GM21619 (cell line): ENCODE data around the gene ACOT7.

Source experiments
- ATAC-seq: cut with Tn5 transposase; IDR thresholded peaks from one replicate; pipeline ENCODE4 v1.9.1; 2021; ENCODE audit not compliant: unreplicated experiment

Gene ACOT7

DNA sequence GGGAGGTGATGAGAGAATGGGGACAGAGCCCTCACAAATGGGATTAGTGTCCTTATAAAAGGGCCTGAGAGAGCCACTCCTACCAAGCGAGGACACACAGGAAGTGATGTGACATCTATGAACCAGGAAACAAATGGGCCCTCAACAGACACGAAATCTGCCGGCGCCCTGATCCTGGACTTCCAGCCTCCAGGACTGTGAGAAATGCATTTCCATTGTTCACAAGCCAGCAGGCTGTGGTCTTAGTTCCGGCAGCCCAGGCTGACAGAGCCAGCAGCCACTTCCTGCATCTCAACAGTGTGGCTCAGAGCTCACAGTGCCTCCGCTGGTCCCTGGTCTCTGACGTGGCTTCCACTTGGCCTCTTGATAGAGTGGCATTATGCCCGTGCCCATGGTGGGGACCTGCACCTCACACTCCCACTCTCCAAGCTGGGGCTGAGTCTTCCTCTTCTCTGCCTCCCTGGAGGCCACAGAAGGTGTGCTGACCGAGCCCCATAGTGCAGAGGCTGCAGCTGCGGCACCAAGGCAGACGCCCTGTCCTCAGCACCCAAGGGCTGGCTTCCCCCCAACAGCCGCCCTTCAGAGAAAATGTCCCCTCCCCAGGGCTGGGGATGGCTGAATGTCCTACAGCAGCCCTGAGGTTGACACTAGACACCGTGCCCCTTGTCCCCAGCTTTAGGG is 44.9 kb downstream of the ACOT7 start:
- no peak for ATAC-seq

DNA sequence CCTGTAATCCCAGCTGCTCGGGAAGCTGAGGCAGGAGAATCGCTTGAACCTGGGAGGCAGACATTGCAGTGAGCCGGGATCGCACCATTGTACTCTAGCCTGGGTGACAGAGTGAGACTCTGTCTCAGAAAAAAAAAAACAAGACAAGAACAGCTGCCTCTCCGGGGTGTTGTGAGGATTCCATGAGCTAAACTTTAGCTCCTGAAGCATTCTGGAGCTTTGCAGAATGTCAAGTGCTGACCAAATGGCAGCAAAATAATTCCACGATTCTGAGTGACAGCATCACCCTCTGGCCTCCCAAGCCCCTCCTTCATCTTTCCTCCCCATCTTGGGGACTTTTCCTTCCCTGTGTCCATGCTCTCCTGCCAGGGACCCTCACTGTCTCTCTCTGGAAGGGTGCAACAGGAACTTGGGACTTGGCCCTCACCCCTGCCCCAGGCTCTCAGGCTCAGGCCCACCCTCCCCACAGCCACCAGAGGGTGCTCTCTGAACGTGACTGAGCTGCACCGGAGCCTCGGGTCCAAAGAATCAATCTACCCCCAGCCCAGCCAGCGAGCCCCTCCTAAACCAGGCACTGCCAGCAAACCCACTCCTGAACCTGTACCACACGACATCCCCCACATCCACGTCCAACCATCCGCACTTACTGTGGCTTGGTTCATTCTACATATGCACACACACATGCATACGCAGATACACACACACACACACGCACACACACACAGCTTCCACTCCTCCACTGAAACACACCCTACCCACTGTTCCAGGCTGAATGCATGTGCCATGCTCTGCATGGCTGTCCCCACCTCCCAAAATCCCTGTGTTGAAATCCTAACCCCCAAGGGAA is 45.7 kb downstream of the ACOT7 start:
- ATAC-seq = no peak

DNA sequence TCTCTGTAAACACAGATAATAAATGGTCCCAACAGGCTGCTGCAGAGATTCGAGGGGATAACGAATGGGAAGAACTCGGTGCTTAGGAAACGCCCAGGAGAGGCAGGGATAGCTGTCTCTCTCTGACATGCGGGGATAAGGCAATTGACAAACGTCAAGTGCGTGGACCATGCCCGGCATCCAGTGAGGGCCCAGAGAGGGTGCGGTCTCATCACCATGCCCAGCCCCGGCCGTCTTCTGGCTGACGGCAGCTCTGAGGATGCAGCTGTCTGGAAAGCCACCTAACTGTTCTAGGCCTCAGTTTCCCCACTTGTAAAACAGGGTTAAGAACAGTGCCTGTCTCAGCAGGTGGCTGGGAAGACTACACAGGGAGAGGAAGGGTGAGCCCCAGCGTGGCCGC is 48.1 kb downstream of the ACOT7 start:
- no peak for ATAC-seq

DNA sequence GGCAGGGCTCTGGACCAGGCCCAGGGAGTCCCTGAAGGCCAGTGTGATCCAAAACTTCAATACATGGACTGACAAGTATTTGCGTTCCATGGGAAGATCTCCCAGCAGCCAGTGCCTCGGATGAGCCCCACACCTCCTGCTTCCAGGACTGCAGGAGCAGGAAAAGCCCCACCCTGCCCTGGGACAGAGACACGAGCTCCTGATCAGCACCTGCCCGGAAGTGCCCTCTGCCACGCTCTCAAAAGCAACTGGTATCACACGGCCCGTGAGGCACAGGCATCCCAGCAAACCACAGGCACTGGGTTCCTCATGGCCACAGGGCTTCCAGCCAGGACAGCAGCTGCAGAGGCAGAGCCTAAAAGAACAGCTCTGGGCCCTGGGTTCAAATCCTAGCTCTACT is 48.6 kb downstream of the ACOT7 start:
- no peak for ATAC-seq

DNA sequence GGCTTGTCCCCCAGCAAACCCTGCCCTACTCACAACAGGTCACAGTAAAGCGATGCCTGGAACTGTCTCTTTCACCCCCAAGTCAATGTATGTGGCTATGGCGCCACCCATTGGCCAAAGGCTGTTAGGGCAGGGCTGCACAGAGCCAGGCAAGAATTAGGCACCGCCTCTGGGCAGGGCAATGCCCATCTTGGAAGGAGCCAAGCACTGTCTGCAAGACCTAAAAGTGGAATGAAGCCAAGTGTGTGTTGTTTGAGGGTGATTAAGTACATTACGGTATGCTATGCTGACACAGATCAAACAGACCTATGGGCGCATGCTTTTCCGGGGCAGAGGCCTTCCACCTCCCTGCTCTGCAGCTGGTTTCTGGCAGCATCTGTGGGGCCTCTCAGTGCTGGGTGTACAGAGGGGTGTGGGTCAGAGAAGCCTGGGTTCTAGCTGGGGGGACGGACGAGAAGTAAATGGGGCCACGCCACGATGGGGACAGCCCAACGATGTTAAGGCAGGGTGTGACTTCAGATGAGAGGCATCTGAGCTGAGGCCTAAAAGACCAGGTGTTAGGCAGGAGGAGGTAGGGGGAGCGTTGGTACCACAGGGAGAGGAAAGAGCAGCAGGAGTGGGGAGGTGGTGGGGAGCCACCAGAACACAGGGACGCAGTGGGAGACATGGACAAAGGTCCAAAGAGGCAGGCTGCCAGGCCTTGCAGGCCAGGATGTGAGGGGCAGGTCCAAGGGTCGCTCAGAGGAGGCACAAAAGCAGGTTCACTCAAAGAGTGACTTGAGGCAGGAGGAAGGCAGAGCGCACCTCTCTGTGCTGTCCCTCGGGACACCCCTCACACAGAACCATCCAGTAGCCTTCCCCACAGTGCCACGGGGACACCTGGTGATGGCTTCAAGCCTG is 49.8 kb downstream of the ACOT7 start:
- ATAC-seq = peak; percentile 62

DNA sequence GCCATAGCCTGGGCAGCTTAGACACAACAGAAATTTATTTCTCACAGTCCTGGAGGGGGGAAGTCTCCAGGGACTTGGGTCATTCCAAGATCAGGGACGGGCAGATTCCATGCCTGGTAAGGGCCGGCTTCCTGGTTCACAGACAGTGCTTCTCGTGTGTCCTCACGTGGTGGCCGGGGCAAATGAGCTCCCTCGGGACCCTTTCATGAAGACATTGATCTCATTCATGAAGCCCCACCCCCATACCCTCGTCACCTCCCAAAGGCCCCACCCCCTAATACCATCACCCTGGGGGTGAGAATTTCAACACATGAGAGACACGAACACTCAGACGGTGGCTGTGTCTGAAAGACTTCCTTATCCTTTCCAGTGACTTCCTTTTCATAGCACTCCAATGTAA is 51.5 kb downstream of the ACOT7 start:
- no peak for ATAC-seq

DNA sequence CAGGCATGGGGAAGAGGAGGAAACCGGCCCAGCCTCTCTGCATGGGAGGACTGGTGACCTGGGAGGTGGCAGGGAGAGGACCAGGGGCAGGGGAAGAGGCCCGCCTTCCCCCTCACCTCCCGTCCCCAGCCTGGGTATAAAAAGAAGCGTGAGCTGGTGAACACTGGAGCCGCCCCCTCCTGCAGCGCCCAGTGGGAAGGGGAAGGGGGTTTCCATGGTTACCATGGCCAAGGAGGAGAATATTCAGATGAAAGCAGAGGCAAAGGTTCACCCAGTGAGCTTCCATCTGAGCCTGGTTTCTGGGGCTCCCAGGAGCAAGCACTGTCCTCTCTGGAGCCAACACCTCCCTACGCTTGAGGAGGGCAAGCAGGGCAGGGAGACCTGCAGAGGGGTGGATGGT is 54.9 kb downstream of the ACOT7 start:
- ATAC-seq = no peak

DNA sequence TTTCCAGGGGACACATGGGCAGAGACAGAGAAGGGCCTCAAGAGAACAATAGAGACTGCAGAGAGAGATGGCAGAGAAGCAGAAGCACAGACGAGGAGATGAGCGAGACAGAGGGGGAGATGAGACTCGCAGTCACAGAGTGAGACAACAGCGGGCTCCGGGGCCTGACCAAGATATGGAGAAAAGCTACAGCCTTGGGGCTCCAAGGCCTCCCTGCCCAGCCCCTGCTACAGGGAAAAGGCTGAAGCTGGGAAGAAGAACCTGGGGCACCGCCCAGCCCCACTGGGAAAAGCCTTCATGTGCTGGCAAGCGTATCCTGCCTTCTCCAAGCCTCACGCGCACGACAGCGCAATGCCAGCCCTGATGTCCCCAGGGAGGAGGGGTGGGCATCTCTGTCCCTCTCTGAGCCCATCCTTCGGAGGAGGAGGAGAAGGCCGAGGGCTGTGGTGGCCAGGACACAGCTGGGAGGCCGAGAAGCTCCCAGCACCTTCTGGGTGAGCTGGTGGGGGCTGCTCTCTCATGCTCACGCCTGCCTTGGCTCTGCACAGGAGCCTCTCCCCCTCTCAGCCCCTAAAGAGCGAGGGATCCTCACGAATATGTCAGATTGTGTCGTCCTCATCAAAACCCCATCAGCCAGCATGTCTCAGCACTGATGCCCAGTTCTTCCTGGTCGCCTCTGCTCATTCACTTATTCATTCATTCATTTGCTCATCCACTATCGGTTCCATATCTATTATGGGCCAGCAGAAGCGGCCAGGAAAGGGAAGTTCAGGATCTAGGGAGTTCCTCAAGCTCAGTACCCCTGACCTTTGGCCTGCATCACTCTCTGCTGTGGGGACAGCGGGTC is 56.6 kb downstream of the ACOT7 start:
- ATAC-seq = no peak

DNA sequence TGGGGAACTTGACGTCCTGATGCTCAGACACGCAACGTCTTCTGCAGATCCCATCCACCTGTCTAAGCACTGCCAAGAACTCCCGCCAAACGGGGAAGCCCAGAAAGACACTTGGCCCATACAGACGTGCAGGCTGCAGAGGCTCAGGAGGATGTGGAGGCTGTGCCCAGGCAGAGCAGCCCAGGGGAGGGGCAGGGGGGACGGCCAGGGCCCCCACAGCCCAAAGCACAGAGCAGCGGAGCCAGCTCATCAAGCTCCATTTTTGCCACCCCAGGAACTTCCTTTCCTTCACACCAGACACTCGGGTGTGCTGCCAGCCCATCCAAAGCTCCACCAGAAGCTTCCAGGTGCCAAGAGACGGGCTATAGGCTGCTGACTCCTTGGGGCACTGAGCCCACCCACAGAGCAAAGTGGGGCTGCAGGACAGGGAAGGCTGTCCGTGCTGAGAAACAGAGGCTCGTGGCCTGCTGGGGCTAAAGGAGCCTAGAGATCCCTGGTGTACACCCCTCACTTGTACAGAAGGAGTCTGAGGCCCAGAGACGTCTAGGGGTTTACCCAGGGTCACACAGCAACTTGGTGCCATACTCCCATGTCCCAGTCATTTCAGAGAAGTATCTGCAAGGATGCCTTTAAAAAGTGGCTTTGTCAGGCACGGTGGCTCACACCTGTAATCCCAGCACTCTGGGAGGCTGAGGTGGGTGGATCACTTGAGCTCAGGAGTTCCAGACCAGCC is 59.1 kb downstream of the ACOT7 start:
- no peak for ATAC-seq

DNA sequence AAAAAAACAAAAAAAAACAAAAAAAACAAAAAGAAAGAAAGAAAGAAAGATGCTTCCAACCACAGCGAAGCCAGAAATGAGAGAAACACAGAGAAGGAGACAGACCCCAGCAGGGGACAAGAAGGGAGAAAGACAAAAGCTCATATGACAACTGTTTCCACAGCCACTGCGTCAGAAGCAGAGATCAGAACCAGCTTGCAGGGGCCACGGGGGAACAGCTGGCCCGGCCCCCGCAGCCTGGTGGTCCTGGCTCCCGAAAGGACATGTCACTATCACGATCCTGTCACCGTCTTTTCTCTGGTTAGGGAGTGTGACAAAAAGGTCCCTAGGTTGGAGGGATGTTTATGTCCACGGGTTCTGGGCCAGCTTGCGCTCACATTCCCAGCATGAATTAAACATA is 60.7 kb downstream of the ACOT7 start:
- no peak for ATAC-seq

DNA sequence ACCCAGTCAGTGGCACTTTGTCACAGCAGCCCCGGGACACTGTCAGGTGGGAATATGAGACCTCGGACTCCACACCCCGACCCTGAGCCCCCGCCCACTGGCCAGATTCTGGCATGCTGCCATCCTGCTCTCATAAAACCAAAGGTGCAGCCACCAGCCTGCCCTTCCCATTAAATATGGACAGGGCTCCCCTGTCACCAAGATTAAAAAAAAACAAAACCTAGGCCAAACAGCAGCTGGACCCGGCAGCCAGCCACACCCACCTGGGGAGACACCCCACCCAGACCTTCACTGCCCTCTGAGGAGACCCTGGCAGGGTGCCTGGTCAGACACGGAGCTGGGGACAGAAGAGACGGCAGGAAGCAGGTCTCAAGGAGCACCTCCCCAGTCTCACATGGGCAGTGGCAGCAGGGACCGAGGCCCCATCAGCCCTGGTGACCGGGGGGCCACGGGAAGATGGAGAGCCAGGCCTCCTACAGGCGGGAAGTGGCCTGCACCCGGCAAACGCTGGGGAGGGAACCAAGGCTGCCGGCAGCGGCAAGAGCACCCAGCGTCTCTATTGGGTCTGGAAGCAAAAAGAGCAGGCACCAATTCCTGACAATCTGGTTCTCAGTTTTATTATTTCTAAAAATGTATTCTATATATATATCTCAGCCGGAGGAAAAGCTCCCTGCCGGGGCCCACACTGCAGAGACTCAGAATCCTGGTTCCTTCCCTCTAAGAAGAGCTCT is 61.9 kb downstream of the ACOT7 start:
- ATAC-seq = no peak

DNA sequence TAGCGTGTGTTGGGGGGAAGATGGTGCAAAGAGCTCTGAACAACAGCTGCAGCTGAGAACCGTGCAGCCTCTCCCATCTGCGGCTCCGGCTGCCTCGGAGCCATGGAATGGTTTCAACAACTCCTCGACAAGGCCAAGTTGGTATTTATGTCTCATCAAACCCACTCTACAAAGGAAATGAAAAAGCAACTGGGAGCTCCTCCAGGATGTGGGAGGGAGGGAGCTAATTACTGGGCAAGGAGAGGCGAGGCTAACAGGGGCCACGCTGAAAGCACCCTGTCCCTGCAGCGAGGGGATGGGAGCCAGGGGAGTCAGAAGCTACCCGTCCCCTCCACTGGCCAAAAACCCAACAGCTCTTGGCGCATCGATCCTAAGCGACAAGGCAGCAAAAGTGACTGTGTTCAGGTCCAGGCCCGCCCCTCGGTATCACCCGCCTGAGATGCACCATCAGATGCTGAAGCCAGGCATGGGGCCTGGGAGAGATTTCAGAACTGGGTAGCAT is 63.1 kb downstream of the ACOT7 start:
- ATAC-seq = no peak

DNA sequence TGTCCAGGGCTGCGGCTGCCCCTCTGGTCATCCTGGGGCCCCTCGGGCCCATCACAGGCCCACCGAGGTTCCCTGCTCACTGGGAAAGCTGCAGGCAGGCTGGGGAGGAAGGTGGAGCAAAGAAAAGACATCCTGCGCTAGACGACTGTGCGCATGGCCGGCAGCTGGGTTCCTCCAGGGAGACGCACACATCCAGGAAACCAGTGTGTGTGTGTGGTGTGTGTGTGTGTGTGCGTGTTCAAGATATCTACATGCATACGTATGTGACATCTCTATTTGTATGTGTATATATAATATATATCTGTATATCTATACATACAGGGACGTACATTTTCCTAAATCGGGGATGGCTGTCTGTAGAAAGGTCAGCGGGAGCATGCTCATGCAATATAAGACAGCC is 63.7 kb downstream of the ACOT7 start:
- ATAC-seq = no peak

DNA sequence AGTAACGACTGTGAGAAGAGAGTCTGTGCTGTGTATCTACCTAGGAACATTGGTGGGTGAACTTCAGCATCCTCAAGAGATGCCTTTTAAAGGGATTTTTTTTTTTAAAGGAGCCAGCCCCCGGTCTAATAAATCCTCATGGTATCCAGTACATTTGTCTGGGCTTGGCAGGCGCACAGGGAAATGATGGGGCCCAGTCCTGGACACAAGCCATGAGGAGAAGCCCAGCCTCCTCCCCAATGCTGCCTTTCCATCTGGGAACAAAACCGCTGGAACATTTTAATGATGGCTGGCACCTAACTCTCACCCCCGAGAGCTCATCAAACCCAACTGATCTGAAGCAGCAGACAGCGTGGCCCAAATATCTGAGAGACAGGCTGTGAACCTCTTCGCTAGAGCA is 64.2 kb downstream of the ACOT7 start:
- ATAC-seq = no peak

DNA sequence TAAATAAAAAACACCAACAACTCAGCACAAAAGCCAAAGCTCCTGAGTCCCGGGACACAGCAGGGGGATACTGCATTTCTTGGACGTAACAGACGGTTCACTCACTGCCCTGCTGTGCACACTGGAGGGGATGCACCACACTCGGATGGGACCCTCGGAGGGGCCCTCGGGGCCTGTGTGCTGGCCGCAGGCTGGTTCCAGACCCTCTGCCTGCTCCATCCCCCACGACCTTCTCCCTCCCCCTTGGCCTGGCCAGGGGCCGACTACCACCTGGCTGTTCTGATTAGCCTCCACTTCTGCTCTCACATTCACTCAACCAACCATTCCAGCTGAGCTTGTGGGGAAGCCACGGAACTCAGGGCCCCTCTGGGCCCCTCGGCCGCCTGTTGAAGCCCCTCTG is 64.9 kb downstream of the ACOT7 start:
- ATAC-seq = no peak

DNA sequence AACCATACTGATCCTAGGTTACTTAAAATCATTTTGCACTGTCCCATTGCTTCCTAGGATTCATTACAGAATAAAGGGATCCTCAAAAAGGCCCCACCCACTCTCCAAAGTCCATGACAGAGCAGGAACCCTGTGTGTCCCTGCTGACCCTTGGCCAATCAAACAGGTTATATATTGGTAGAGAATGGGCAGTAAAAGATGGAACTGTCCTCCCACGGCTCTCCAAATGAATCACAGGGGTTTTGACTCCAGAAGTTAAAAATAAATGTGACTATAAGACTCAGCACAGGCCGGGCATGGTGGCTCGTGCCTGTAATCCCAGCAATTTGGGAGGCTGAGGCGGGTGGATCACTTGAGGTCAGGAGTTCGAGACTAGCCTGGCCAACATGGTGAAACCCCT is 65.5 kb downstream of the ACOT7 start:
- no peak for ATAC-seq

DNA sequence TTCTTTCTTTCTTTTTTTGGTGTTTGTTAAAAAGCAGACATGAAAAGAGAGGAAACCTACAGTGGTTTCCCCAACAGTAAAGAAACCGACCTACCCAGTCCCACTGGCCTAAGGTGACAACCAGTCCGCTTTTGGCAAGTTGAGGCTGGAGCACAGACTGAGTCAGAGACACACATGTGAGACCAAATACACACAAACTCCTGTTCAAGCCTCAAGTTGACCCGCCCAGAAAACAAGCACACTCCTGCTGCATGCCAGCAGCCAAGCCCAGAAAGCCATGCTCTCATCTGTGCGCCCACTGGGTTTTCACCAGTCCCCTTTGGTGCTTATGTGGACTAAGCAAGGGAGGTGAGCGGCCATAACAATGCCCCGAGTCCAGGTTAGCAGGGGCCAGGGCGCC is 68.1 kb downstream of the ACOT7 start:
- no peak for ATAC-seq

DNA sequence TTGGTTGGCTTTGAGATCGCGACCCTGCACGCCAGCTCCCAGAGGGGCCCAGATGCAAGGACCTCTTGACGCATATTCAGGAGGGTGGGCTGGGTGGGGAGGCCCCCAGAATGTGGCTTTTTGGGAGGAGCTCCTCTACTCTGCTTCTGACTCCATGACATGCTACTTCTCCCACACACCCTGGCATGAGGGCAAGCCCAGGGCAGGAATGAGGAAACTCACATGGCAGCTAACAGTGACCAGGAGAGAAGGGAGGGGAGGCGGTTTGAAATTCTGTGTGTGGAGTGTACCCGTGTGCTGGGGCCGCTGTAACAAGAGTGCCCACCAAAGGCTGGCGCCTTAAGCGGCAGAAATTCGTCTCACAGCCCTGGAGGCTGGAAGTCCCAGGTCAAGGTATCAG is 71.4 kb downstream of the ACOT7 start:
- no peak for ATAC-seq

DNA sequence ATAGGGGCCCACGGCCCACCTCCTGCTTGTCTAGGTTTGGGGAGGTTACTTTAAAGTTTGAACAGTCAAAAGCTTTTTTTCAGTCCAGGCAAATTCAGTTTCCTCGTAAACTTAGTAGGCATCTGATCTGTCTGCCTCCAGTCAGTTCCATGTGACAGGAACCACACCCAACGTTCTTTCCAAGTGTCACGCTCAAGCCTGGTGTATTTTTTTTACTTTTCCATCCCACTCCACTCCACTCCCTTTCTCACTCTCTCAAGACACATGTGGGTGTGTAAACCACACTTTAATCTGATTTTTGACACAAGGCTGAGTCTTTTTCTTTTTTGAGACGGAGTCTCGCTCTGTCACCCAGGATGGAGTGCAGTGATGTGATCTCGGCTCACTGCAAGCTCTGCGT is 72.4 kb downstream of the ACOT7 start:
- ATAC-seq = no peak
